ENCODE measurements around the gene NANOS2.

The NANOS2 gene

GRCh38 chr19:45890877-45891276, 23.7 kb downstream of the NANOS2 start:
- Histone ChIP-seq H3K4me3 (ENCODE audit: low read length) (no peak overlapping the region), H4K20me1 (ENCODE audit: control insufficient read depth, insufficient read depth, low read depth, low read length) (no peaks in the 10 kb centered on the region), H3K27me3 (ENCODE audit: control insufficient read depth, low read length) (no peaks in the 10 kb centered on the region), H3K4me2 (ENCODE audit: low read length) (no peak overlapping the region), H3K4me1 (ENCODE audit: control insufficient read depth, low read length) (peaks cover 15% of the 10 kb centered on the region), H3K79me2 (ENCODE audit: control insufficient read depth, low read length) (0 out of 2 replicates have a peak, but pooled peaks cover 2% of the 10 kb centered on the region), H3K36me3 (ENCODE audit: control insufficient read depth, low read length) (peaks cover 5% of the 10 kb centered on the region; the same call in 1 of the 2 replicates), H3K9me3 (ENCODE audit: control insufficient read depth, insufficient read depth, low read length) (no peaks in the 10 kb centered on the region), H3K9me2 (replicated peaks; ENCODE audit: control insufficient read depth, low read length) (no peaks in the 10 kb centered on the region), H3K27ac (ENCODE audit: low read depth, low read length) (no peak overlapping the region), H3F3A (ENCODE audit: control insufficient read depth, insufficient read depth) (peaks cover 4% of the 10 kb centered on the region; the same call in 1 of the 2 replicates)
- TF ChIP-seq CTCF (IDR thresholded peaks at IDR 0.05; ENCODE audit: low read depth, low read length, poor library complexity, severe bottlenecking) (no peak), EZH2phosphoT487 (IDR thresholded peaks at IDR 0.05; ENCODE audit: borderline replicate concordance, low read length) (no peak)

GRCh38 chr19:45889210-45889885, 25.2 kb downstream of the NANOS2 start:
- H3K4me1 ChIP-seq (ENCODE audit: control insufficient read depth, low read length): peaks cover 16% of the 10 kb centered on the region
- no peak overlapping the region for H3K4me3 ChIP-seq (ENCODE audit: low read length)
- H3K27ac ChIP-seq (ENCODE audit: low read depth, low read length): no peak overlapping the region
- H3K4me2 ChIP-seq (ENCODE audit: low read length): no peak overlapping the region
- TF ChIP-seq EZH2phosphoT487 (IDR thresholded peaks at IDR 0.05; ENCODE audit: borderline replicate concordance, low read length): no peak
- H3K36me3 ChIP-seq (ENCODE audit: control insufficient read depth, low read length): peaks cover 13% of the 10 kb centered on the region
- H3K79me2 ChIP-seq (ENCODE audit: control insufficient read depth, low read length): peaks cover 16% of the 10 kb centered on the region
- no peaks in the 10 kb centered on the region for H3K9me3 ChIP-seq (ENCODE audit: control insufficient read depth, insufficient read depth, low read length)
- no peaks in the 10 kb centered on the region for H3K9me2 ChIP-seq (replicated peaks; ENCODE audit: control insufficient read depth, low read length)
- H3K27me3 ChIP-seq (ENCODE audit: control insufficient read depth, low read length): no peaks in the 10 kb centered on the region
- H3F3A ChIP-seq (ENCODE audit: control insufficient read depth, insufficient read depth): peaks cover 4% of the 10 kb centered on the region; the same call in 1 of the 2 replicates
- H4K20me1 ChIP-seq (ENCODE audit: control insufficient read depth, insufficient read depth, low read depth, low read length): no peaks in the 10 kb centered on the region

GRCh38 chr19:45887200-45887710, 27.3 kb downstream of the NANOS2 start:
- peaks cover 31% of the 10 kb centered on the region for H3K4me1 ChIP-seq (ENCODE audit: control insufficient read depth, low read length)
- H3K9me2 ChIP-seq (replicated peaks; ENCODE audit: control insufficient read depth, low read length): no peaks in the 10 kb centered on the region
- peak overlapping the region; percentile 82 for H3K4me3 ChIP-seq (ENCODE audit: low read length)
- peak overlapping the region; percentile 73 for H3K27ac ChIP-seq (ENCODE audit: low read depth, low read length)
- peaks cover 15% of the 10 kb centered on the region; the same call in 1 of the 2 replicates for H4K20me1 ChIP-seq (ENCODE audit: control insufficient read depth, insufficient read depth, low read depth, low read length)
- no peaks in the 10 kb centered on the region for H3K9me3 ChIP-seq (ENCODE audit: control insufficient read depth, insufficient read depth, low read length)
- H3F3A ChIP-seq (ENCODE audit: control insufficient read depth, insufficient read depth): peaks cover 4% of the 10 kb centered on the region; the same call in 1 of the 2 replicates
- H3K4me2 ChIP-seq (ENCODE audit: low read length): peak overlapping the region; percentile 97
- no peaks in the 10 kb centered on the region for H3K27me3 ChIP-seq (ENCODE audit: control insufficient read depth, low read length)
- peaks cover 28% of the 10 kb centered on the region for H3K36me3 ChIP-seq (ENCODE audit: control insufficient read depth, low read length)
- TF ChIP-seq EZH2phosphoT487 (IDR thresholded peaks at IDR 0.05; ENCODE audit: borderline replicate concordance, low read length) (no peak), CTCF (IDR thresholded peaks at IDR 0.05; ENCODE audit: low read depth, low read length, poor library complexity, severe bottlenecking) (no peak)
- peaks cover 32% of the 10 kb centered on the region for H3K79me2 ChIP-seq (ENCODE audit: control insufficient read depth, low read length)

Measured in DOHH2 (cell line).